B cell (primary cell): Measurements from ENCODE around the gene TBX2. TPM values are rescaled to one million over a fixed set of nuclear protein-coding genes. Genes with fewer than 3 reads are reported as not detected.

Experiments
- ATAC-seq: fragments of 200-7000 bp; cut with Tn5 transposase; one replicate; pipeline ENCODE4 v1.10.0; 2021; ENCODE audit warnings: low read depth, mild to moderate bottlenecking, moderate number of reproducible peaks, moderate library complexity
- CTCF ChIA-PET: fragments of 350-600 bp; sonication (Branson Sonifier 250); formaldehyde crosslinking; loops from one replicate; lab custom pipeline; 2021; ENCODE audit warnings: antibody characterized with exemption, inconsistent platforms; lab: Charles Lee
- POLR2A ChIA-PET: fragments of 350-600 bp; sonication (Branson Sonifier 250); formaldehyde crosslinking; loops from one replicate; lab custom pipeline; 2021; ENCODE audit warnings: antibody characterized with exemption; lab: Charles Lee
- DNase-seq: peaks from one replicate; pipeline ENCODE4 v3.0.0; 2013
- H2AFZ ChIP-seq: 2 replicates; pipeline ENCODE4 v1.6.1; 2012; ENCODE audit warnings: mild to moderate bottlenecking, low read depth, low read length; ENCODE audit not compliant: insufficient read depth, poor library complexity, severe bottlenecking
- H3K27ac ChIP-seq, 2 donors: 1 replicate in 1 of 2; 2 replicates in 1 of 2; pipeline ENCODE4 v1.5.1; 2012 to 2013; ENCODE audit warnings: low read length in 2 of 2, mild to moderate bottlenecking in 2 of 2, moderate library complexity in 1 of 2
- H3K27me3 ChIP-seq, 4 experiments: fragments of 200-600 bp in 1 of 4; sonication (generic) in 1 of 4; replicated peaks in 1 of 4; 1 replicate in 2 of 4; 2 replicates in 2 of 4; pipeline versions ENCODE4 v1.6.1 to v1.7.0; 2013 to 2016; ENCODE audit warnings: low read length in 3 of 4, mild to moderate bottlenecking in 2 of 4, mixed read lengths in 1 of 4, moderate library complexity in 1 of 4; ENCODE audit not compliant: insufficient read depth in 4 of 4, control insufficient read depth in 3 of 4; ENCODE audit errors: control extremely low read depth in 1 of 4
- H3K36me3 ChIP-seq, 2 experiments: replicated peaks in 1 of 2; 1 replicate in 1 of 2; 2 replicates in 1 of 2; pipeline versions ENCODE4 v1.6.1 to v1.7.1; 2013; ENCODE audit warnings: low read length in 1 of 2; ENCODE audit not compliant: insufficient read depth in 2 of 2, control insufficient read depth in 1 of 2; ENCODE audit errors: control extremely low read depth in 1 of 2, extremely low read depth in 1 of 2
- H3K4me1 ChIP-seq, 2 donors: fragments of 200-600 bp in 1 of 2; sonication (generic) in 1 of 2; 1 replicate in 1 of 2; 2 replicates in 1 of 2; pipeline versions ENCODE4 v1.5.1 to v1.6.1; 2013 to 2017; ENCODE audit warnings: low read length in 2 of 2; ENCODE audit not compliant: control insufficient read depth in 2 of 2, insufficient read depth in 2 of 2
- H3K4me2 ChIP-seq: replicated peaks from 2 replicates; pipeline ENCODE3; 2012; ENCODE audit warnings: mild to moderate bottlenecking, low read depth, low read length; ENCODE audit not compliant: poor library complexity, severe bottlenecking
- H3K4me3 ChIP-seq, 5 experiments: fragments of 200-600 bp in 1 of 5; sonication (generic) in 1 of 5; 1 replicate in 3 of 5; 2 replicates in 2 of 5; pipeline versions ENCODE4 v1.5.1 to v1.7.0; 2011 to 2016; ENCODE audit warnings: low read length in 4 of 5, mild to moderate bottlenecking in 4 of 5, low read depth in 2 of 5, control low read depth in 1 of 5, moderate library complexity in 1 of 5; ENCODE audit not compliant: insufficient read depth in 1 of 5; ENCODE audit errors: control extremely low read depth in 1 of 5, extremely low read depth in 1 of 5
- H3K79me2 ChIP-seq: fragments of 200-600 bp; sonication (generic); one replicate; pipeline ENCODE4 v1.6.0; 2016; ENCODE audit warnings: low read length; ENCODE audit not compliant: control insufficient read depth, insufficient read depth
- H3K9ac ChIP-seq: fragments of 200-600 bp; sonication (generic); 2 replicates; pipeline ENCODE4 v1.6.1; 2017; ENCODE audit warnings: mild to moderate bottlenecking, low read length, moderate library complexity
- H3K9me3 ChIP-seq, 3 donors: one replicate each; pipeline versions ENCODE4 v1.6.1 to v1.7.1; 2013; ENCODE audit warnings: low read length in 2 of 3; ENCODE audit not compliant: control insufficient read depth in 2 of 3, insufficient read depth in 1 of 3; ENCODE audit errors: control extremely low read depth in 1 of 3
- H4K20me1 ChIP-seq: 2 replicates; pipeline ENCODE4 v1.6.0; 2012; ENCODE audit warnings: mild to moderate bottlenecking, low read length; ENCODE audit not compliant: insufficient read depth, control insufficient read depth, poor library complexity, severe bottlenecking
- H3K27ac Mint-ChIP-seq: one replicate; pipeline ENCODE4 v1.8.0; 2021; ENCODE audit warnings: mixed read lengths
- H3K27me3 Mint-ChIP-seq: one replicate; pipeline ENCODE4 v1.8.0; 2021; ENCODE audit warnings: mixed read lengths
- H3K4me1 Mint-ChIP-seq: one replicate; pipeline ENCODE4 v1.8.0; 2021; ENCODE audit warnings: mixed read lengths
- H3K4me3 Mint-ChIP-seq: one replicate; pipeline ENCODE4 v1.8.0; 2021; ENCODE audit warnings: mixed read lengths
- H3K9me3 Mint-ChIP-seq: one replicate; pipeline ENCODE4 v1.8.0; 2022; ENCODE audit warnings: mixed read lengths; ENCODE audit not compliant: insufficient read depth
- EZH2 ChIP-seq: IDR thresholded peaks from 2 replicates; pipeline ENCODE4 v1.6.1; 2012; ENCODE audit warnings: borderline replicate concordance, low read depth, mild to moderate bottlenecking, moderate library complexity, low read length; ENCODE audit not compliant: insufficient read depth, poor library complexity, severe bottlenecking
- WGBS: methylation state at CpG from one replicate; pipeline ENCODE4 v1.1.5; 2013; ENCODE audit warnings: missing lambda C conversion rate; ENCODE audit not compliant: insufficient coverage; 5-methylcytosine and 5-hydroxymethylcytosine counted together
- intact Hi-C: fragments of 100-400 bp; cut with micrococcal nuclease; formaldehyde crosslinking; loops from one replicate; pipeline ENCODE4 v1.10.0; 2022
- polyA plus RNA-seq: library from polyadenylated mRNA; depleted of rRNA; stranded (reverse); fragments of >200 nt; gene quantifications from 2 replicates; pipeline ENCODE4 v1.2.3, GENCODE V29; 2012
- total RNA-seq, 2 donors: library from RNA; stranded (reverse); fragments of 120-200 nt in 1 of 2; gene quantifications; 1 replicate in 1 of 2; 2 replicates in 1 of 2; pipeline versions ENCODE4 v1.2.3 to v1.2.4, GENCODE V29; 2013 to 2022
- TF ChIP-seq, protein P1 (sequence below): fragments of 200-600 bp; IDR thresholded peaks from one replicate; pipeline ENCODE4 v1.8.0; 2022; ENCODE audit warnings: antibody characterized with exemption, mild to moderate bottlenecking

The TBX2 gene
- total and polyA plus RNA-seq, 2 donors (not counting 1 experiment from before 2014, with no cell fraction given), result not detected

DNA sequence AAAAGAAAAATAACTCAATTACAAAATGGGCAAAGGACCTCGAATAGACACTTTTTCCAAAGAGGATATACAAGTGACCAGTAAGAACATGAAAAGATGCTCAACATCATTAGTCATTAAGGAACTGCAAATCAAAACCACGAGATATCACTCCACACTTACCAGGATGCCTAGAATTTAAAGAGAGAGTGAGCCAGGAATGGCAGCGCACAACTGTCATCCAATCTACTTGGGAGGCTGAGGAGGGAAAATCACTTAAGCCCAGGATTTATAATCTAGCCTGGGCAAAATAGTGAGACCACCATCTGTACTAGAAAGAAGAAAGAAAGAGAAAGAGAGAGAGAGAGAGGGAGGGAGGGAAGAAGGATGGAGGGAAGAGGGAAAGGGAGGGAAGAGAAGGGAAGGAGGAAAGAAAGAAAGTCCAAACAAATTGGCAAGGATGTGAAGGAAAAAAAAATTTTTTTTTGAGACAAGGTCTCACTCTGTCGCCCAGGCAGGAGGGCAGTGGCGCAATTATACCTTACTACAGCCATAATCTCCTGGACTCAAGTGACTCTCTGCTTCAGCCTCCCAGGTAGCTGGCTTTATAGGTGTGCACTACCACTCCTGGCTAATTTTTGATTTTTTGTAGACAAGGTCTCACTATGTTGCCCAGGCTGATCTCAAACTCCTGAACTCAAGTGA lies 22.6 kb downstream of the TBX2 start:
- H3K4me3 ChIP-seq, result no peak overlapping the region
- H2AFZ ChIP-seq, result no peak overlapping the region
- no peak overlapping the region for H3K4me2 ChIP-seq
- Mint-ChIP-seq H3K4me1 (no peaks in the 10 kb centered on the region), H3K27me3 (peaks cover 61% of the 10 kb centered on the region), H3K27ac (no peak overlapping the region), H3K4me3 (no peak overlapping the region), H3K9me3 (no peaks in the 10 kb centered on the region)
- DNase-seq (no peak), ATAC-seq (no peak)
- no peak overlapping the region for H3K9ac ChIP-seq
- TF ChIP-seq, protein P1, sequence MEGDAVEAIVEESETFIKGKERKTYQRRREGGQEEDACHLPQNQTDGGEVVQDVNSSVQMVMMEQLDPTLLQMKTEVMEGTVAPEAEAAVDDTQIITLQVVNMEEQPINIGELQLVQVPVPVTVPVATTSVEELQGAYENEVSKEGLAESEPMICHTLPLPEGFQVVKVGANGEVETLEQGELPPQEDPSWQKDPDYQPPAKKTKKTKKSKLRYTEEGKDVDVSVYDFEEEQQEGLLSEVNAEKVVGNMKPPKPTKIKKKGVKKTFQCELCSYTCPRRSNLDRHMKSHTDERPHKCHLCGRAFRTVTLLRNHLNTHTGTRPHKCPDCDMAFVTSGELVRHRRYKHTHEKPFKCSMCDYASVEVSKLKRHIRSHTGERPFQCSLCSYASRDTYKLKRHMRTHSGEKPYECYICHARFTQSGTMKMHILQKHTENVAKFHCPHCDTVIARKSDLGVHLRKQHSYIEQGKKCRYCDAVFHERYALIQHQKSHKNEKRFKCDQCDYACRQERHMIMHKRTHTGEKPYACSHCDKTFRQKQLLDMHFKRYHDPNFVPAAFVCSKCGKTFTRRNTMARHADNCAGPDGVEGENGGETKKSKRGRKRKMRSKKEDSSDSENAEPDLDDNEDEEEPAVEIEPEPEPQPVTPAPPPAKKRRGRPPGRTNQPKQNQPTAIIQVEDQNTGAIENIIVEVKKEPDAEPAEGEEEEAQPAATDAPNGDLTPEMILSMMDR, result no peak
- no peak for TF ChIP-seq EZH2
- ChIA-PET CTCF (interaction anchor here (0.9 kb wide), 1 partner anchor 10 kb away, joined by 3 read pairs; no protein-coding TSS in a partner anchor), POLR2A (no interaction called here)
- H3K27ac ChIP-seq, result no peak overlapping the region
- intact Hi-C loops, result no loop called here
- no peaks in the 10 kb centered on the region for H3K4me1 ChIP-seq
- H3K36me3 ChIP-seq, result no peaks in the 10 kb centered on the region
- no CpG with 5 or more reads among the region's 5 CpGs for WGBS
- H4K20me1 ChIP-seq, result no peaks in the 10 kb centered on the region
- H3K79me2 ChIP-seq, result no peaks in the 10 kb centered on the region
- H3K9me3 ChIP-seq, result no peaks in the 10 kb centered on the region
- peaks cover 0 to 39% (median 4%) of the 10 kb centered on the region in 4 experiments for H3K27me3 ChIP-seq

DNA sequence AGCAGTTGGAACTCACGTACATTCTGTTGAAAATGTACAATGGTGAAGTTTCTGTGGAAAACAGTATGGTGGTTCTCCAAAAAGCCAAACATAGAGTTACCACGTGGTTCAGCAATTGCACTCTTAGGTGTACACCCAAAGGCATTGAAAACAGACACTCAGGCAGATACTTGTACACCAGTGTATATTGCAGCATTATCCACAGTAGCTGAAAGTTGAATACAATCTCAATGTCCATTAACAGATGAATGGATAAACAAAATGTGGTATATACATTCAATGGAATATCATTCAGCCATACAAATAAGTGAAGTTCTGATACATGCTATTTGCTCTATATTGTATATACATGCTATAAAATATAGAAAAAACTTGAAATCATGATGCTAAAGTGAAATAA lies 23.2 kb downstream of the TBX2 start:
- no peaks in the 10 kb centered on the region for H3K9me3 Mint-ChIP-seq
- no peak overlapping the region for H3K27ac Mint-ChIP-seq
- Histone ChIP-seq H3K27me3 (peaks cover 0 to 32% (median 2%) of the 10 kb centered on the region in 4 experiments), H3K27ac (no peak overlapping the region), H3K4me2 (no peak overlapping the region), H3K9me3 (no peaks in the 10 kb centered on the region), H3K4me1 (no peaks in the 10 kb centered on the region), H3K9ac (no peak overlapping the region), H2AFZ (no peak overlapping the region), H4K20me1 (no peaks in the 10 kb centered on the region), H3K79me2 (no peaks in the 10 kb centered on the region), H3K4me3 (no peak overlapping the region), H3K36me3 (no peaks in the 10 kb centered on the region)
- intact Hi-C loops, result no loop called here
- 19% methylated on average over 2 of the region's 2 CpGs for WGBS
- H3K4me1 Mint-ChIP-seq, result no peaks in the 10 kb centered on the region
- no peak overlapping the region for H3K4me3 Mint-ChIP-seq
- DNase-seq (no peak), ATAC-seq (no peak)
- TF ChIP-seq EZH2, result no peak
- TF ChIP-seq, protein P1, result no peak
- CTCF ChIA-PET, result interaction anchor here (0.9 kb wide), 1 partner anchor 10 kb away, joined by 3 read pairs; no protein-coding TSS in a partner anchor
- peaks cover 66% of the 10 kb centered on the region for H3K27me3 Mint-ChIP-seq
- POLR2A ChIA-PET, result no interaction called here
